HEK293 (cell line): Measurements from ENCODE around the gene ITGB1BP2.

ENCODE experiments used
- KLF7 ChIP-seq: fragments of 450-650 bp; formaldehyde crosslinking; IDR thresholded peaks from 2 replicates; pipeline ENCODE4 v1.5.1; 2016; ENCODE audit warnings: missing biosample characterization, missing genetic modification characterization, borderline replicate concordance
- MZF1 ChIP-seq: fragments of 450-650 bp; formaldehyde crosslinking; IDR thresholded peaks from 2 replicates; pipeline ENCODE4 v1.5.1; 2017; ENCODE audit warnings: missing biosample characterization, missing genetic modification characterization, borderline replicate concordance
- SCRT1 ChIP-seq: fragments of 450-650 bp; formaldehyde crosslinking; IDR thresholded peaks from 2 replicates; pipeline ENCODE4 v1.5.1; 2016; ENCODE audit warnings: missing biosample characterization, missing genetic modification characterization, borderline replicate concordance
- ZNF138 ChIP-seq: fragments of 450-650 bp; formaldehyde crosslinking; IDR thresholded peaks from 2 replicates; pipeline ENCODE4 v1.5.1; 2016; ENCODE audit warnings: missing biosample characterization, missing genetic modification characterization, borderline replicate concordance
- ZNF214 ChIP-seq: fragments of 450-650 bp; formaldehyde crosslinking; IDR thresholded peaks from 2 replicates; pipeline ENCODE4 v1.5.1; 2017; ENCODE audit warnings: missing biosample characterization, mild to moderate bottlenecking, missing genetic modification characterization, borderline replicate concordance
- ZNF239 ChIP-seq: fragments of 450-650 bp; formaldehyde crosslinking; IDR thresholded peaks from 2 replicates; pipeline ENCODE4 v1.5.1; 2016; ENCODE audit warnings: missing biosample characterization, missing genetic modification characterization
- ZNF274 ChIP-seq, 2 experiments: fragments of 200-500 bp in 1 of 2; fragments of 450-650 bp in 1 of 2; sonication (Bioruptor generic) in 1 of 2; formaldehyde crosslinking in 1 of 2; IDR thresholded peaks; 2 replicates each; pipeline versions ENCODE4 v1.5.1 to v1.6.1; 2014 to 2016; ENCODE audit warnings: borderline replicate concordance in 1 of 2, inconsistent platforms in 1 of 2, low read length in 1 of 2, missing biosample characterization in 1 of 2, missing genetic modification characterization in 1 of 2
- ZNF510 ChIP-seq: fragments of 450-650 bp; formaldehyde crosslinking; IDR thresholded peaks from 2 replicates; pipeline ENCODE4 v1.5.1; 2018; ENCODE audit warnings: mild to moderate bottlenecking, missing genetic modification characterization, missing biosample characterization; ENCODE audit not compliant: insufficient replicate concordance
- ZNF596 ChIP-seq: fragments of 450-650 bp; IDR thresholded peaks from 2 replicates; pipeline ENCODE4 v1.5.0; 2018; ENCODE audit warnings: missing biosample characterization, mild to moderate bottlenecking, missing genetic modification characterization, moderate library complexity
- ZNF624 ChIP-seq: fragments of 450-650 bp; formaldehyde crosslinking; IDR thresholded peaks from 2 replicates; pipeline ENCODE4 v1.5.1; 2017; ENCODE audit warnings: missing biosample characterization, missing genetic modification characterization
- ZNF707 ChIP-seq: fragments of 450-650 bp; formaldehyde crosslinking; IDR thresholded peaks from 2 replicates; pipeline ENCODE4 v1.5.1; 2016; ENCODE audit warnings: missing biosample characterization, missing genetic modification characterization
- ZNF791 ChIP-seq: fragments of 450-650 bp; formaldehyde crosslinking; IDR thresholded peaks from 2 replicates; pipeline ENCODE4 v1.5.1; 2016; ENCODE audit warnings: missing biosample characterization, missing genetic modification characterization
- ZSCAN23 ChIP-seq: fragments of 450-650 bp; formaldehyde crosslinking; IDR thresholded peaks from 2 replicates; pipeline ENCODE4 v1.5.1; 2016; ENCODE audit warnings: missing biosample characterization, missing genetic modification characterization
- TF ChIP-seq, protein P1 (sequence below): fragments of 450-650 bp; formaldehyde crosslinking; IDR thresholded peaks from 2 replicates; pipeline ENCODE4 v1.5.1; 2017; ENCODE audit warnings: missing biosample characterization, missing genetic modification characterization
- TF ChIP-seq, protein P2 (sequence below): fragments of 450-650 bp; formaldehyde crosslinking; IDR thresholded peaks from 2 replicates; pipeline ENCODE4 v1.5.1; 2016; ENCODE audit warnings: missing biosample characterization, missing genetic modification characterization, low read depth
- TF ChIP-seq, protein P3 (sequence below): fragments of 450-650 bp; formaldehyde crosslinking; optimal IDR thresholded peaks from 2 replicates; pipeline ENCODE3; 2016; ENCODE audit warnings: missing biosample characterization, mild to moderate bottlenecking, missing genetic modification characterization
- TF ChIP-seq, protein P4 (sequence below): fragments of 450-650 bp; formaldehyde crosslinking; IDR thresholded peaks from 2 replicates; pipeline ENCODE4 v1.5.1; 2016; ENCODE audit warnings: missing biosample characterization, missing genetic modification characterization
- TF ChIP-seq, protein P5 (sequence below): IDR thresholded peaks from 2 replicates; pipeline ENCODE4 v1.6.1; 2011; ENCODE audit warnings: mild to moderate bottlenecking, low read depth, low read length, borderline replicate concordance
- TF ChIP-seq, protein P6 (sequence below): fragments of 450-650 bp; formaldehyde crosslinking; conservative IDR thresholded peaks from 2 replicates; pipeline ENCODE4 v1.5.1; 2016; ENCODE audit warnings: low read depth, missing biosample characterization, missing genetic modification characterization
- TF ChIP-seq, protein P7 (sequence below): fragments of 450-650 bp; formaldehyde crosslinking; IDR thresholded peaks from 2 replicates; pipeline ENCODE4 v1.5.1; 2016; ENCODE audit warnings: missing biosample characterization, missing genetic modification characterization
- TF ChIP-seq, protein P8 (sequence below): fragments of 450-650 bp; formaldehyde crosslinking; IDR thresholded peaks from 2 replicates; pipeline ENCODE4 v1.5.1; 2016; ENCODE audit warnings: missing biosample characterization, missing genetic modification characterization

Gene ITGB1BP2

DNA sequence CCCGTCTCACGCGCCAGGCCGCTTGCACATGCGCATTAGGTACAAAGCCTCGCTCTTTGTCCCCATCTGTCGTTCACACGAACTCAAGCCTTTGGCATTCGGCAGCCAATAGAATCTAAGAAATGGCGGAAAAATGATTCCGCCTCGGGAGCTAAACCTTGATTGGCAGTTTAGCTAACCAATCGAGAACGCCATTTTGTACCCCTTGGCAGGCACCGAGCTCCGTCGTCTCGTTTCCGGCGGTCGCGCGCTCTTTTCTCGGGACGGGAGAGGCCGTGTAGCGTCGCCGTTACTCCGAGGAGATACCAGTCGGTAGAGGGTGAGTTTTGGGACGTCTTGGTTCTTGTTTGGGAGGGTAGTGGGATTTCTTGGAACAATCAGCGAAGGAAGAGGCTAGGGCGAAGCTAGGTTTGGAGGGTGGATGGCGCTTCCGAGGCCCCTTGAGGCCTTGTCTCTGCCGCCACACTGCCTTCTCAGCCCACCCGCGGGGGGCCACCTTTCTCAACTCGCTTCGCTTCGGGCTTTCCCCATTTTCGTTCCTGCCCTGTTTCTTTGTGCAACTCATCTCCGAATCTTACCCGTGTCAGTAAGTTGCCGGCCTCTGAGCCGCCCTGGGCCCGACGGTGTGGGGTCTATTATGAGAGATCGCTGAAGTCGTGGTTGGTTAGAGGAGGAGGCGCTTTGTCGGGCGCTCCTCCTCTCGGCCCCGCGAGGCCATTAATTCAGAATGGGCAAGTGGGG, 18.0 kb upstream of the ITGB1BP2 start, which contains the start of gene NONO (continued):
- TF ChIP-seq, protein P1, sequence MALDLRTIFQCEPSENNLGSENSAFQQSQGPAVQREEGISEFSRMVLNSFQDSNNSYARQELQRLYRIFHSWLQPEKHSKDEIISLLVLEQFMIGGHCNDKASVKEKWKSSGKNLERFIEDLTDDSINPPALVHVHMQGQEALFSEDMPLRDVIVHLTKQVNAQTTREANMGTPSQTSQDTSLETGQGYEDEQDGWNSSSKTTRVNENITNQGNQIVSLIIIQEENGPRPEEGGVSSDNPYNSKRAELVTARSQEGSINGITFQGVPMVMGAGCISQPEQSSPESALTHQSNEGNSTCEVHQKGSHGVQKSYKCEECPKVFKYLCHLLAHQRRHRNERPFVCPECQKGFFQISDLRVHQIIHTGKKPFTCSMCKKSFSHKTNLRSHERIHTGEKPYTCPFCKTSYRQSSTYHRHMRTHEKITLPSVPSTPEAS (tag by site-specific recombination), result no peak
- TF ChIP-seq ZNF510 (tag by site-specific recombination) (no peak), MZF1 (tag by site-specific recombination) (no peak), ZSCAN23 (tag by site-specific recombination) (peak; percentile 35; the same call in 1 of the 2 replicates), ZNF138 (tag by site-specific recombination) (no peak), ZNF214 (tag by site-specific recombination) (no peak), ZNF239 (tag by site-specific recombination) (no peak), ZNF707 (no peak), ZNF596 (tag by site-specific recombination) (no peak), SCRT1 (tag by site-specific recombination) (no peak), ZNF624 (no peak), ZNF274 (IDR thresholded peaks at IDR 0.05; ENCODE audit: low read length) (no peak), ZNF274 (tag by site-specific recombination; IDR thresholded peaks at IDR 0.05; ENCODE audit: borderline replicate concordance) (no peak), KLF7 (no peak), ZNF791 (tag by site-specific recombination) (no peak)
- TF ChIP-seq, protein P2, sequence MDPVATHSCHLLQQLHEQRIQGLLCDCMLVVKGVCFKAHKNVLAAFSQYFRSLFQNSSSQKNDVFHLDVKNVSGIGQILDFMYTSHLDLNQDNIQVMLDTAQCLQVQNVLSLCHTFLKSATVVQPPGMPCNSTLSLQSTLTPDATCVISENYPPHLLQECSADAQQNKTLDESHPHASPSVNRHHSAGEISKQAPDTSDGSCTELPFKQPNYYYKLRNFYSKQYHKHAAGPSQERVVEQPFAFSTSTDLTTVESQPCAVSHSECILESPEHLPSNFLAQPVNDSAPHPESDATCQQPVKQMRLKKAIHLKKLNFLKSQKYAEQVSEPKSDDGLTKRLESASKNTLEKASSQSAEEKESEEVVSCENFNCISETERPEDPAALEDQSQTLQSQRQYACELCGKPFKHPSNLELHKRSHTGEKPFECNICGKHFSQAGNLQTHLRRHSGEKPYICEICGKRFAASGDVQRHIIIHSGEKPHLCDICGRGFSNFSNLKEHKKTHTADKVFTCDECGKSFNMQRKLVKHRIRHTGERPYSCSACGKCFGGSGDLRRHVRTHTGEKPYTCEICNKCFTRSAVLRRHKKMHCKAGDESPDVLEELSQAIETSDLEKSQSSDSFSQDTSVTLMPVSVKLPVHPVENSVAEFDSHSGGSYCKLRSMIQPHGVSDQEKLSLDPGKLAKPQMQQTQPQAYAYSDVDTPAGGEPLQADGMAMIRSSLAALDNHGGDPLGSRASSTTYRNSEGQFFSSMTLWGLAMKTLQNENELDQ (tag by site-specific recombination), result no peak
- TF ChIP-seq, protein P3, sequence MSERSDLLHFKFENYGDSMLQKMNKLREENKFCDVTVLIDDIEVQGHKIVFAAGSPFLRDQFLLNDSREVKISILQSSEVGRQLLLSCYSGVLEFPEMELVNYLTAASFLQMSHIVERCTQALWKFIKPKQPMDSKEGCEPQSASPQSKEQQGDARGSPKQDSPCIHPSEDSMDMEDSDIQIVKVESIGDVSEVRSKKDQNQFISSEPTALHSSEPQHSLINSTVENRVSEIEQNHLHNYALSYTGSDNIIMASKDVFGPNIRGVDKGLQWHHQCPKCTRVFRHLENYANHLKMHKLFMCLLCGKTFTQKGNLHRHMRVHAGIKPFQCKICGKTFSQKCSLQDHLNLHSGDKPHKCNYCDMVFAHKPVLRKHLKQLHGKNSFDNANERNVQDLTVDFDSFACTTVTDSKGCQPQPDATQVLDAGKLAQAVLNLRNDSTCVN (tag by site-specific recombination), result peak; percentile 79
- TF ChIP-seq, protein P4, sequence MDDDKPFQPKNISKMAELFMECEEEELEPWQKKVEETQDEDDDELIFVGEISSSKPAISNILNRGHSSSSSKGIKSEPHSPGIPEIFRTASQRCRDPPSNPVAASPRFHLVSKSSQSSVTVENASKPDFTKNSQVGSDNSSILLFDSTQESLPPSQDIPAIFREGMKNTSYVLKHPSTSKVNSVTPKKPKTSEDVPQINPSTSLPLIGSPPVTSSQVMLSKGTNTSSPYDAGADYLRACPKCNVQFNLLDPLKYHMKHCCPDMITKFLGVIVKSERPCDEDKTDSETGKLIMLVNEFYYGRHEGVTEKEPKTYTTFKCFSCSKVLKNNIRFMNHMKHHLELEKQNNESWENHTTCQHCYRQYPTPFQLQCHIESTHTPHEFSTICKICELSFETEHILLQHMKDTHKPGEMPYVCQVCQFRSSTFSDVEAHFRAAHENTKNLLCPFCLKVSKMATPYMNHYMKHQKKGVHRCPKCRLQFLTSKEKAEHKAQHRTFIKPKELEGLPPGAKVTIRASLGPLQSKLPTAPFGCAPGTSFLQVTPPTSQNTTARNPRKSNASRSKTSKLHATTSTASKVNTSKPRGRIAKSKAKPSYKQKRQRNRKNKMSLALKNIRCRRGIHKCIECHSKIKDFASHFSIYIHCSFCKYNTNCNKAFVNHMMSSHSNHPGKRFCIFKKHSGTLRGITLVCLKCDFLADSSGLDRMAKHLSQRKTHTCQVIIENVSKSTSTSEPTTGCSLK, result no peak
- TF ChIP-seq, protein P5, sequence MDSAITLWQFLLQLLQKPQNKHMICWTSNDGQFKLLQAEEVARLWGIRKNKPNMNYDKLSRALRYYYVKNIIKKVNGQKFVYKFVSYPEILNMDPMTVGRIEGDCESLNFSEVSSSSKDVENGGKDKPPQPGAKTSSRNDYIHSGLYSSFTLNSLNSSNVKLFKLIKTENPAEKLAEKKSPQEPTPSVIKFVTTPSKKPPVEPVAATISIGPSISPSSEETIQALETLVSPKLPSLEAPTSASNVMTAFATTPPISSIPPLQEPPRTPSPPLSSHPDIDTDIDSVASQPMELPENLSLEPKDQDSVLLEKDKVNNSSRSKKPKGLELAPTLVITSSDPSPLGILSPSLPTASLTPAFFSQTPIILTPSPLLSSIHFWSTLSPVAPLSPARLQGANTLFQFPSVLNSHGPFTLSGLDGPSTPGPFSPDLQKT, result no peak; the same call in 1 of the 2 replicates
- TF ChIP-seq, protein P6, sequence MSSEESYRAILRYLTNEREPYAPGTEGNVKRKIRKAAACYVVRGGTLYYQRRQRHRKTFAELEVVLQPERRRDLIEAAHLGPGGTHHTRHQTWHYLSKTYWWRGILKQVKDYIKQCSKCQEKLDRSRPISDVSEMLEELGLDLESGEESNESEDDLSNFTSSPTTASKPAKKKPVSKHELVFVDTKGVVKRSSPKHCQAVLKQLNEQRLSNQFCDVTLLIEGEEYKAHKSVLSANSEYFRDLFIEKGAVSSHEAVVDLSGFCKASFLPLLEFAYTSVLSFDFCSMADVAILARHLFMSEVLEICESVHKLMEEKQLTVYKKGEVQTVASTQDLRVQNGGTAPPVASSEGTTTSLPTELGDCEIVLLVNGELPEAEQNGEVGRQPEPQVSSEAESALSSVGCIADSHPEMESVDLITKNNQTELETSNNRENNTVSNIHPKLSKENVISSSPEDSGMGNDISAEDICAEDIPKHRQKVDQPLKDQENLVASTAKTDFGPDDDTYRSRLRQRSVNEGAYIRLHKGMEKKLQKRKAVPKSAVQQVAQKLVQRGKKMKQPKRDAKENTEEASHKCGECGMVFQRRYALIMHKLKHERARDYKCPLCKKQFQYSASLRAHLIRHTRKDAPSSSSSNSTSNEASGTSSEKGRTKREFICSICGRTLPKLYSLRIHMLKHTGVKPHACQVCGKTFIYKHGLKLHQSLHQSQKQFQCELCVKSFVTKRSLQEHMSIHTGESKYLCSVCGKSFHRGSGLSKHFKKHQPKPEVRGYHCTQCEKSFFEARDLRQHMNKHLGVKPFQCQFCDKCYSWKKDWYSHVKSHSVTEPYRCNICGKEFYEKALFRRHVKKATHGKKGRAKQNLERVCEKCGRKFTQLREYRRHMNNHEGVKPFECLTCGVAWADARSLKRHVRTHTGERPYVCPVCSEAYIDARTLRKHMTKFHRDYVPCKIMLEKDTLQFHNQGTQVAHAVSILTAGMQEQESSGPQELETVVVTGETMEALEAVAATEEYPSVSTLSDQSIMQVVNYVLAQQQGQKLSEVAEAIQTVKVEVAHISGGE (tag by site-specific recombination), result peak; percentile 38; the same call in 1 of the 2 replicates
- TF ChIP-seq, protein P7, sequence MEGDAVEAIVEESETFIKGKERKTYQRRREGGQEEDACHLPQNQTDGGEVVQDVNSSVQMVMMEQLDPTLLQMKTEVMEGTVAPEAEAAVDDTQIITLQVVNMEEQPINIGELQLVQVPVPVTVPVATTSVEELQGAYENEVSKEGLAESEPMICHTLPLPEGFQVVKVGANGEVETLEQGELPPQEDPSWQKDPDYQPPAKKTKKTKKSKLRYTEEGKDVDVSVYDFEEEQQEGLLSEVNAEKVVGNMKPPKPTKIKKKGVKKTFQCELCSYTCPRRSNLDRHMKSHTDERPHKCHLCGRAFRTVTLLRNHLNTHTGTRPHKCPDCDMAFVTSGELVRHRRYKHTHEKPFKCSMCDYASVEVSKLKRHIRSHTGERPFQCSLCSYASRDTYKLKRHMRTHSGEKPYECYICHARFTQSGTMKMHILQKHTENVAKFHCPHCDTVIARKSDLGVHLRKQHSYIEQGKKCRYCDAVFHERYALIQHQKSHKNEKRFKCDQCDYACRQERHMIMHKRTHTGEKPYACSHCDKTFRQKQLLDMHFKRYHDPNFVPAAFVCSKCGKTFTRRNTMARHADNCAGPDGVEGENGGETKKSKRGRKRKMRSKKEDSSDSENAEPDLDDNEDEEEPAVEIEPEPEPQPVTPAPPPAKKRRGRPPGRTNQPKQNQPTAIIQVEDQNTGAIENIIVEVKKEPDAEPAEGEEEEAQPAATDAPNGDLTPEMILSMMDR (tag by site-specific recombination), result peak; percentile 6; the same call in 1 of the 2 replicates
- TF ChIP-seq, protein P8, sequence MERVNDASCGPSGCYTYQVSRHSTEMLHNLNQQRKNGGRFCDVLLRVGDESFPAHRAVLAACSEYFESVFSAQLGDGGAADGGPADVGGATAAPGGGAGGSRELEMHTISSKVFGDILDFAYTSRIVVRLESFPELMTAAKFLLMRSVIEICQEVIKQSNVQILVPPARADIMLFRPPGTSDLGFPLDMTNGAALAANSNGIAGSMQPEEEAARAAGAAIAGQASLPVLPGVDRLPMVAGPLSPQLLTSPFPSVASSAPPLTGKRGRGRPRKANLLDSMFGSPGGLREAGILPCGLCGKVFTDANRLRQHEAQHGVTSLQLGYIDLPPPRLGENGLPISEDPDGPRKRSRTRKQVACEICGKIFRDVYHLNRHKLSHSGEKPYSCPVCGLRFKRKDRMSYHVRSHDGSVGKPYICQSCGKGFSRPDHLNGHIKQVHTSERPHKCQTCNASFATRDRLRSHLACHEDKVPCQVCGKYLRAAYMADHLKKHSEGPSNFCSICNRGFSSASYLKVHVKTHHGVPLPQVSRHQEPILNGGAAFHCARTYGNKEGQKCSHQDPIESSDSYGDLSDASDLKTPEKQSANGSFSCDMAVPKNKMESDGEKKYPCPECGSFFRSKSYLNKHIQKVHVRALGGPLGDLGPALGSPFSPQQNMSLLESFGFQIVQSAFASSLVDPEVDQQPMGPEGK (tag by site-specific recombination), result peak; percentile 8
